ENCODE results near the gene RAB30. TPM values are rescaled to one million over a fixed set of nuclear protein-coding genes. Genes with fewer than 3 reads are reported as not detected.

Gene RAB30
- total and polyA plus RNA-seq, 2 experiments from 2014 or later = 2.5 to 10.2 TPM

- no peaks in the 10 kb centered on the region for H3K79me2 ChIP-seq
- no peaks in the 10 kb centered on the region for H3K9me2 ChIP-seq (replicated peaks; ENCODE audit: insufficient read depth)
- no peaks in the 10 kb centered on the region for H3K36me3 ChIP-seq (replicated peaks; ENCODE audit: insufficient read depth, low read depth)
- H3K4me1 ChIP-seq (ENCODE audit: insufficient read depth) = peaks cover 12% of the 10 kb centered on the region
- no peak overlapping the region for H3K27ac ChIP-seq
- no peak for DNase-seq (ENCODE audit: low spot score)
- no peaks in the 10 kb centered on the region for H4K20me1 ChIP-seq (ENCODE audit: insufficient read depth, poor library complexity, severe bottlenecking)
- no peaks in the 10 kb centered on the region for H3K9me3 ChIP-seq (ENCODE audit: low read depth)
- H3K27me3 ChIP-seq = no peaks in the 10 kb centered on the region
- H3K4me3 ChIP-seq = no peak overlapping the region
- TF ChIP-seq EZH2 (IDR thresholded peaks at IDR 0.05; ENCODE audit: borderline replicate concordance) (no peak), EZH2phosphoT487 (IDR thresholded peaks at IDR 0.05; ENCODE audit: low read depth, severe bottlenecking, unreplicated experiment) (no peak)
- TF ChIP-seq, protein P1, sequence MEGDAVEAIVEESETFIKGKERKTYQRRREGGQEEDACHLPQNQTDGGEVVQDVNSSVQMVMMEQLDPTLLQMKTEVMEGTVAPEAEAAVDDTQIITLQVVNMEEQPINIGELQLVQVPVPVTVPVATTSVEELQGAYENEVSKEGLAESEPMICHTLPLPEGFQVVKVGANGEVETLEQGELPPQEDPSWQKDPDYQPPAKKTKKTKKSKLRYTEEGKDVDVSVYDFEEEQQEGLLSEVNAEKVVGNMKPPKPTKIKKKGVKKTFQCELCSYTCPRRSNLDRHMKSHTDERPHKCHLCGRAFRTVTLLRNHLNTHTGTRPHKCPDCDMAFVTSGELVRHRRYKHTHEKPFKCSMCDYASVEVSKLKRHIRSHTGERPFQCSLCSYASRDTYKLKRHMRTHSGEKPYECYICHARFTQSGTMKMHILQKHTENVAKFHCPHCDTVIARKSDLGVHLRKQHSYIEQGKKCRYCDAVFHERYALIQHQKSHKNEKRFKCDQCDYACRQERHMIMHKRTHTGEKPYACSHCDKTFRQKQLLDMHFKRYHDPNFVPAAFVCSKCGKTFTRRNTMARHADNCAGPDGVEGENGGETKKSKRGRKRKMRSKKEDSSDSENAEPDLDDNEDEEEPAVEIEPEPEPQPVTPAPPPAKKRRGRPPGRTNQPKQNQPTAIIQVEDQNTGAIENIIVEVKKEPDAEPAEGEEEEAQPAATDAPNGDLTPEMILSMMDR (IDR thresholded peaks at IDR 0.05; ENCODE audit: poor library complexity) = no peak
- H3K4me2 ChIP-seq = no peak overlapping the region
- 86% methylated on average over 2 of the region's 2 CpGs for WGBS (ENCODE audit: low lambda C conversion rate, missing lambda C conversion rate)
- no peak overlapping the region for H2AFZ ChIP-seq
Observed at GRCh38 chr11:83004746-83005556, 66.7 kb downstream of the RAB30 start.

GRCh38 chr11:83002522-83002921, 69.2 kb downstream of the RAB30 start:
- no peak for TF ChIP-seq EZH2phosphoT487 (IDR thresholded peaks at IDR 0.05; ENCODE audit: low read depth, severe bottlenecking, unreplicated experiment)
- TF ChIP-seq, protein P1 (IDR thresholded peaks at IDR 0.05; ENCODE audit: poor library complexity) = no peak
- TF ChIP-seq EZH2 (IDR thresholded peaks at IDR 0.05; ENCODE audit: borderline replicate concordance) = no peak
- Histone ChIP-seq H3K36me3 (replicated peaks; ENCODE audit: insufficient read depth, low read depth) (no peaks in the 10 kb centered on the region), H3K4me2 (no peak overlapping the region), H3K27me3 (no peaks in the 10 kb centered on the region), H4K20me1 (ENCODE audit: insufficient read depth, poor library complexity, severe bottlenecking) (no peaks in the 10 kb centered on the region), H3K27ac (no peak overlapping the region), H2AFZ (no peak overlapping the region), H3K9me2 (replicated peaks; ENCODE audit: insufficient read depth) (no peaks in the 10 kb centered on the region), H3K9me3 (ENCODE audit: low read depth) (no peaks in the 10 kb centered on the region), H3K4me3 (no peak overlapping the region), H3K4me1 (ENCODE audit: insufficient read depth) (peaks cover under 1% of the 10 kb centered on the region), H3K79me2 (no peaks in the 10 kb centered on the region)
- DNase-seq (ENCODE audit: low spot score) = no peak
- WGBS (ENCODE audit: low lambda C conversion rate, missing lambda C conversion rate) = 100% methylated on average over 3 of the region's 3 CpGs

DNA sequence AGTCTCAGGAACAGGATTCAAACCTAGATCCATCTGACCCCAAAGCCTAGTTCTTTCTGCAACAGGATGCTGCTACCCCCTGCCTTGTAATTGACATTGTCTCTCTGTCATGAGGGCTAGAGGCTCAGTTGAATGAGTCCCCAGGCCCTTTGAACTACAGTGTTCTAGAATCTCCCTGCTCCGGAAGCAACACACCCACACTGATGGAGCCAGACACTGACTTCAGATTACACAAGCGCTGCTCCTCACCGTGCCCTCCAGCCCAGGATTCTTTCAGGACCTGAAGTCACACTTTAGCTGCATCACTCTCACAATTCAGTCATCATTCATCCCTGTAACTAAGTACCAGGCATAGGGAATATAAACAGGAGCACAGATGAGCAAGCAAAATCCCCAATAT, 69.6 kb downstream of the RAB30 start:
- Histone ChIP-seq H3K27me3 (no peaks in the 10 kb centered on the region), H3K27ac (no peak overlapping the region), H3K36me3 (replicated peaks; ENCODE audit: insufficient read depth, low read depth) (no peaks in the 10 kb centered on the region), H3K4me3 (no peak overlapping the region), H3K9me3 (ENCODE audit: low read depth) (no peaks in the 10 kb centered on the region), H4K20me1 (ENCODE audit: insufficient read depth, poor library complexity, severe bottlenecking) (no peaks in the 10 kb centered on the region), H3K79me2 (no peaks in the 10 kb centered on the region), H2AFZ (no peak overlapping the region), H3K4me2 (no peak overlapping the region), H3K9me2 (replicated peaks; ENCODE audit: insufficient read depth) (no peaks in the 10 kb centered on the region), H3K4me1 (ENCODE audit: insufficient read depth) (no peaks in the 10 kb centered on the region)
- DNase-seq (ENCODE audit: low spot score) = no peak
- TF ChIP-seq, protein P1 (IDR thresholded peaks at IDR 0.05; ENCODE audit: poor library complexity) = no peak
- TF ChIP-seq EZH2phosphoT487 (IDR thresholded peaks at IDR 0.05; ENCODE audit: low read depth, severe bottlenecking, unreplicated experiment) = no peak
- no peak for TF ChIP-seq EZH2 (IDR thresholded peaks at IDR 0.05; ENCODE audit: borderline replicate concordance)
- WGBS (ENCODE audit: low lambda C conversion rate, missing lambda C conversion rate) = 61% methylated on average over 3 of the region's 3 CpGs

Data from hepatocyte (in vitro differentiated cells).